Parietal lobe (tissue), 1 donor: Measurements from ENCODE around the gene OR5C1. TPM values are rescaled to one million over a fixed set of nuclear protein-coding genes. Genes with fewer than 3 reads are reported as not detected.

Experiments used
- total RNA-seq: library from RNA; depleted of rRNA; stranded (reverse); fragments of >200 nt; gene quantifications from one replicate; pipeline ENCODE4 v1.2.3, GENCODE V29; 2014

OR5C1 gene
- not detected for total RNA-seq

GRCh38 chr9:122788831-122789230 is at the start of gene OR5C1:
Gene OR5C1, plus strand, starts transcription at chr9:122788933. Its CDS starts 0 bp downstream, at chr9:122788933.

GRCh38 chr9:122742003-122742402 is 46.7 kb upstream of the OR5C1 start, which contains the start of gene OR1L6:
Gene OR1L6, plus strand, starts transcription at chr9:122742303. Its CDS starts 7,545 bp downstream, at chr9:122749848.

GRCh38 chr9:122800066-122801060 is 11.6 kb downstream of the OR5C1 start, which contains the start of gene OR1K1:
Gene OR1K1, plus strand, starts transcription at chr9:122800123. Its CDS starts 0 bp downstream, at chr9:122800123.

Other genes with a start within 250 kb of the OR5C1 start
- not detected for gene OR1N2, start 235.8 kb upstream of the OR5C1 start, total RNA-seq
- gene OR1L8, start 205.5 kb upstream of the OR5C1 start, total RNA-seq: 0.31 TPM
- gene OR1Q1, start 174.2 kb upstream of the OR5C1 start, total RNA-seq: not detected
- gene OR1B1, start 131.3 kb upstream of the OR5C1 start, total RNA-seq: not detected
- not detected for gene OR1L1, start 127.2 kb upstream of the OR5C1 start, total RNA-seq
- gene OR1L3, start 113.8 kb upstream of the OR5C1 start, total RNA-seq: not detected
- gene OR1L4, start 64.9 kb upstream of the OR5C1 start, total RNA-seq: not detected
- not detected for gene OR1L6, start 46.6 kb upstream of the OR5C1 start, total RNA-seq
- gene OR1K1, start 11.2 kb downstream of the OR5C1 start, total RNA-seq: not detected
- 40.1 TPM for gene PDCL, start 39.7 kb downstream of the OR5C1 start, total RNA-seq
- 131 TPM for gene RC3H2, start 116.4 kb downstream of the OR5C1 start, total RNA-seq
- 51.3 TPM for gene ZBTB6, start 124.4 kb downstream of the OR5C1 start, total RNA-seq
- gene ZBTB26, start 142.6 kb downstream of the OR5C1 start, total RNA-seq: 15.3 TPM
- 144 TPM for gene RABGAP1, start 152.1 kb downstream of the OR5C1 start, total RNA-seq
- gene GPR21, start 244.7 kb downstream of the OR5C1 start, total RNA-seq: 17.2 TPM